H9 (cell line): ENCODE results near the gene ACSBG1. TPM values are rescaled to one million over a fixed set of nuclear protein-coding genes. Genes with fewer than 3 reads are reported as not detected.

Experiments used
- DNase-seq: peaks from one replicate; pipeline ENCODE4 v3.0.0-alpha.2; 2017
- H2AFZ ChIP-seq: one replicate; pipeline ENCODE4 v1.6.1; 2013; ENCODE audit warnings: mild to moderate bottlenecking, low read length, control low read depth, moderate library complexity
- H2AK5ac ChIP-seq: 2 replicates; pipeline ENCODE4 v1.6.1; 2013; ENCODE audit warnings: low read length, control low read depth, mixed read lengths; ENCODE audit not compliant: insufficient read length
- H2BK120ac ChIP-seq: one replicate; pipeline ENCODE4 v1.6.1; 2013; ENCODE audit warnings: low read depth, mild to moderate bottlenecking, low read length, control low read depth, inconsistent platforms; ENCODE audit not compliant: poor library complexity, severe bottlenecking
- H2BK12ac ChIP-seq: 2 replicates; pipeline ENCODE4 v1.6.1; 2013; ENCODE audit warnings: low read length, control low read depth, mixed read lengths, low read depth; ENCODE audit not compliant: insufficient read length
- H2BK15ac ChIP-seq: 2 replicates; pipeline ENCODE4 v1.6.1; 2013; ENCODE audit warnings: low read depth, low read length, control low read depth
- H2BK20ac ChIP-seq: one replicate; pipeline ENCODE4 v1.6.1; 2013; ENCODE audit warnings: low read depth, mild to moderate bottlenecking, low read length, control low read depth, inconsistent platforms; ENCODE audit not compliant: poor library complexity, severe bottlenecking
- H2BK5ac ChIP-seq: 2 replicates; pipeline ENCODE4 v1.6.1; 2013; ENCODE audit warnings: low read length, control low read depth, mixed read lengths; ENCODE audit not compliant: insufficient read length
- H3K14ac ChIP-seq: 2 replicates; pipeline ENCODE4 v1.6.1; 2013; ENCODE audit warnings: low read length, control low read depth; ENCODE audit not compliant: insufficient read depth
- H3K18ac ChIP-seq: 2 replicates; pipeline ENCODE4 v1.6.1; 2013; ENCODE audit warnings: low read depth, mild to moderate bottlenecking, mixed read lengths, low read length, control low read depth; ENCODE audit not compliant: insufficient read length
- H3K23ac ChIP-seq: 2 replicates; pipeline ENCODE4 v1.6.1; 2013; ENCODE audit warnings: low read length, control low read depth, mixed read lengths, low read depth; ENCODE audit not compliant: insufficient read length
- H3K23me2 ChIP-seq: 2 replicates; pipeline ENCODE4 v1.6.1; 2013; ENCODE audit warnings: low read depth, mild to moderate bottlenecking, mixed read lengths, low read length, control low read depth; ENCODE audit not compliant: insufficient read length, poor library complexity, severe bottlenecking
- H3K27ac ChIP-seq: 2 replicates; pipeline ENCODE4 v1.5.1; 2013; ENCODE audit warnings: low read length, control low read depth, mixed read lengths, low read depth; ENCODE audit not compliant: insufficient read length
- H3K27me3 ChIP-seq: 2 replicates; pipeline ENCODE4 v1.6.1; 2013; ENCODE audit warnings: low read length, control low read depth, inconsistent platforms; ENCODE audit not compliant: insufficient read depth
- H3K4ac ChIP-seq: 2 replicates; pipeline ENCODE4 v1.6.1; 2013; ENCODE audit warnings: low read depth, mild to moderate bottlenecking, control low read depth, inconsistent platforms, low read length, moderate library complexity
- H3K4me1 ChIP-seq: 2 replicates; pipeline ENCODE4 v1.6.1; 2013; ENCODE audit warnings: low read length, control low read depth, inconsistent platforms; ENCODE audit not compliant: insufficient read depth
- H3K4me2 ChIP-seq: 2 replicates; pipeline ENCODE4 v1.6.1; 2013; ENCODE audit warnings: low read length, control low read depth, mixed read lengths; ENCODE audit not compliant: insufficient read length, insufficient read depth
- H3K56ac ChIP-seq: 2 replicates; pipeline ENCODE4 v1.6.1; 2013; ENCODE audit warnings: low read depth, mild to moderate bottlenecking, mixed read lengths, low read length, control low read depth; ENCODE audit not compliant: insufficient read length
- H3K79me1 ChIP-seq: 2 replicates; pipeline ENCODE4 v1.6.1; 2013; ENCODE audit warnings: low read depth, mild to moderate bottlenecking, moderate library complexity, low read length, control low read depth, inconsistent platforms; ENCODE audit not compliant: insufficient read depth, poor library complexity, severe bottlenecking
- H3K79me2 ChIP-seq: 2 replicates; pipeline ENCODE4 v1.6.1; 2013; ENCODE audit warnings: low read length, control low read depth, inconsistent platforms; ENCODE audit not compliant: insufficient read depth
- H3K9ac ChIP-seq: 2 replicates; pipeline ENCODE4 v1.6.1; 2013; ENCODE audit warnings: low read length, control low read depth, mixed read lengths; ENCODE audit not compliant: insufficient read length; ENCODE audit errors: extremely low read depth
- H3K9me3 ChIP-seq: one replicate; pipeline ENCODE4 v1.6.1; 2013; ENCODE audit warnings: low read depth, low read length, inconsistent platforms; ENCODE audit not compliant: control insufficient read depth
- H3T11ph ChIP-seq: one replicate; pipeline ENCODE4 v1.6.1; 2013; ENCODE audit warnings: mild to moderate bottlenecking, low read length, control low read depth, inconsistent platforms
- H4K20me1 ChIP-seq: one replicate; pipeline ENCODE4 v1.6.1; 2013; ENCODE audit not compliant: control insufficient read depth, insufficient read length, insufficient read depth
- H4K5ac ChIP-seq: 2 replicates; pipeline ENCODE4 v1.6.1; 2013; ENCODE audit warnings: low read depth, mild to moderate bottlenecking, mixed read lengths, low read length, control low read depth; ENCODE audit not compliant: insufficient read length
- H4K8ac ChIP-seq: replicated peaks from 2 replicates; pipeline ENCODE4 v1.6.1; 2013; ENCODE audit warnings: low read length, control low read depth, mixed read lengths, low read depth; ENCODE audit not compliant: insufficient read length
- H4K91ac ChIP-seq: 2 replicates; pipeline ENCODE4 v1.6.1; 2013; ENCODE audit warnings: low read depth, mild to moderate bottlenecking, moderate library complexity, mixed read lengths, low read length, control low read depth; ENCODE audit not compliant: insufficient read length
- H3K27ac Mint-ChIP-seq, 3 experiments: 2 replicates in 2 of 3; 3 replicates in 1 of 3; pipeline ENCODE4 v1.8.0; 2020 to 2021; ENCODE audit warnings: mixed read lengths in 3 of 3, mild to moderate bottlenecking in 1 of 3, moderate library complexity in 1 of 3
- H3K27me3 Mint-ChIP-seq: 2 replicates; pipeline ENCODE4 v1.8.0; 2021; ENCODE audit warnings: low read depth, mild to moderate bottlenecking, moderate library complexity, mixed read lengths
- H3K36me3 Mint-ChIP-seq, 3 experiments: 2 replicates in 2 of 3; 3 replicates in 1 of 3; pipeline ENCODE4 v1.8.0; 2020 to 2021; ENCODE audit warnings: low read depth in 3 of 3, mixed read lengths in 3 of 3; ENCODE audit not compliant: insufficient read depth in 1 of 3
- H3K4me1 Mint-ChIP-seq, 2 experiments: 2 replicates each; pipeline ENCODE4 v1.8.0; 2020; ENCODE audit warnings: mixed read lengths in 2 of 2
- H3K4me3 Mint-ChIP-seq, 2 experiments: 2 replicates in 1 of 2; 3 replicates in 1 of 2; pipeline ENCODE4 v1.8.0; 2020 to 2021; ENCODE audit warnings: mild to moderate bottlenecking in 2 of 2, mixed read lengths in 2 of 2, moderate library complexity in 1 of 2
- H3K9me3 Mint-ChIP-seq, 2 experiments: 2 replicates in 1 of 2; 3 replicates in 1 of 2; pipeline ENCODE4 v1.8.0; 2020; ENCODE audit warnings: mild to moderate bottlenecking in 2 of 2, mixed read lengths in 2 of 2, moderate library complexity in 1 of 2
- CTCF ChIP-seq: fragments of 200-600 bp; sonication (generic); conservative IDR thresholded peaks from 3 replicates; pipeline ENCODE4 v1.8.0; 2021; ENCODE audit warnings: antibody characterized with exemption, mild to moderate bottlenecking
- WGBS: extraction: QIAGEN DNeasy Blood & Tissue Kit; methylation state at CpG from one replicate; pipeline ENCODE4 v1.1.7; 2013; ENCODE audit warnings: missing lambda C conversion rate, low lambda C conversion rate, mixed read lengths; ENCODE audit not compliant: insufficient read length; ENCODE audit errors: extremely low coverage; 5-methylcytosine and 5-hydroxymethylcytosine counted together
- total RNA-seq: library from RNA; stranded (reverse); gene quantifications from 2 replicates; pipeline ENCODE4 v1.2.1, GENCODE V29; 2021

The ACSBG1 gene
- total RNA-seq, 1 experiment from 2014 or later = 2.2 TPM

GRCh38 chr15:78213956-78214355 is 20.4 kb downstream of the ACSBG1 start:
- no peak overlapping the region for H2BK12ac ChIP-seq
- H3K14ac ChIP-seq = no peak overlapping the region
- Mint-ChIP-seq H3K4me1 (peaks cover 9 to 17% of the 10 kb centered on the region in 2 experiments), H3K4me3 (no peak overlapping the region), H3K27me3 (no peaks in the 10 kb centered on the region), H3K27ac (no peak overlapping the region; a peak in 1 of 7 replicates), H3K9me3 (no peaks in the 10 kb centered on the region; a peak in 1 of 5 replicates), H3K36me3 (no peaks in the 10 kb centered on the region)
- WGBS = no CpG with 5 or more reads among the region's 4 CpGs
- H3K18ac ChIP-seq = no peak overlapping the region
- no peak overlapping the region for H3K4ac ChIP-seq
- H3K4me2 ChIP-seq = no peak overlapping the region
- no peak for TF ChIP-seq CTCF
- no peak overlapping the region for H3T11ph ChIP-seq
- H4K8ac ChIP-seq = no peak overlapping the region
- no peak overlapping the region for H2BK15ac ChIP-seq
- no peaks in the 10 kb centered on the region for H3K23me2 ChIP-seq
- H2BK20ac ChIP-seq = no peak overlapping the region
- H3K27ac ChIP-seq = no peak overlapping the region
- H2BK5ac ChIP-seq = no peak overlapping the region
- no peak for DNase-seq
- H4K5ac ChIP-seq = no peak overlapping the region
- H3K56ac ChIP-seq = no peak overlapping the region
- H3K9ac ChIP-seq = no peak overlapping the region
- H2AFZ ChIP-seq = no peak overlapping the region
- no peaks in the 10 kb centered on the region for H3K79me2 ChIP-seq
- no peaks in the 10 kb centered on the region for H3K79me1 ChIP-seq
- no peak overlapping the region for H3K23ac ChIP-seq
- no peak overlapping the region for H2BK120ac ChIP-seq
- H4K20me1 ChIP-seq = no peaks in the 10 kb centered on the region
- no peak overlapping the region for H2AK5ac ChIP-seq
- no peaks in the 10 kb centered on the region for H3K9me3 ChIP-seq
- no peak overlapping the region for H4K91ac ChIP-seq
- peaks cover 2% of the 10 kb centered on the region; the same call in 1 of the 2 replicates for H3K4me1 ChIP-seq
- H3K27me3 ChIP-seq = no peaks in the 10 kb centered on the region
